Mesenchymal stem cell (in vitro differentiated cells and primary cell): ENCODE data around the gene KLHL29.

Source experiments
- DNase-seq: peaks from one replicate; pipeline ENCODE4 v3.0.0-alpha.2; 2013
- H2AFZ ChIP-seq: one replicate; pipeline ENCODE4 v1.6.1; 2013; ENCODE audit warnings: low read depth, mild to moderate bottlenecking, control low read depth, inconsistent platforms, low read length, moderate library complexity
- H2AK5ac ChIP-seq: 2 replicates; pipeline ENCODE4 v1.6.1; 2013; ENCODE audit warnings: low read length, moderate library complexity, mild to moderate bottlenecking, inconsistent platforms; ENCODE audit not compliant: severe bottlenecking
- H2BK120ac ChIP-seq: one replicate; pipeline ENCODE4 v1.6.1; 2013; ENCODE audit warnings: low read depth, mild to moderate bottlenecking, inconsistent platforms, low read length, moderate library complexity
- H2BK12ac ChIP-seq, 2 experiments: one replicate each; pipeline ENCODE4 v1.6.1; 2013; ENCODE audit warnings: inconsistent platforms in 2 of 2, low read length in 2 of 2, mild to moderate bottlenecking in 2 of 2, moderate library complexity in 2 of 2, control low read depth in 1 of 2
- H2BK15ac ChIP-seq: one replicate; pipeline ENCODE4 v1.6.1; 2013; ENCODE audit warnings: mild to moderate bottlenecking, low read depth, inconsistent platforms; ENCODE audit not compliant: poor library complexity, severe bottlenecking
- H2BK5ac ChIP-seq: 2 replicates; pipeline ENCODE4 v1.6.1; 2013; ENCODE audit warnings: low read depth, mild to moderate bottlenecking, low read length, control low read depth, inconsistent platforms; ENCODE audit not compliant: poor library complexity, severe bottlenecking
- H3K14ac ChIP-seq, 2 experiments: one replicate each; pipeline ENCODE4 v1.6.1; 2013; ENCODE audit warnings: inconsistent platforms in 2 of 2, low read length in 2 of 2, control low read depth in 1 of 2, mild to moderate bottlenecking in 1 of 2, moderate library complexity in 1 of 2
- H3K18ac ChIP-seq, 2 experiments: one replicate each; pipeline ENCODE4 v1.6.1; 2013; ENCODE audit warnings: inconsistent platforms in 2 of 2, low read length in 2 of 2, control low read depth in 1 of 2, low read depth in 1 of 2, mild to moderate bottlenecking in 1 of 2
- H3K23ac ChIP-seq, 2 experiments: one replicate each; pipeline ENCODE4 v1.6.1; 2013; ENCODE audit warnings: inconsistent platforms in 2 of 2, low read length in 2 of 2, mild to moderate bottlenecking in 2 of 2, moderate library complexity in 2 of 2, control low read depth in 1 of 2
- H3K27ac ChIP-seq: 2 replicates; pipeline ENCODE4 v1.5.1; 2013; ENCODE audit warnings: mild to moderate bottlenecking, moderate library complexity, low read length, control low read depth, inconsistent platforms; ENCODE audit not compliant: poor library complexity, severe bottlenecking
- H3K27me3 ChIP-seq, 2 experiments: 2 replicates each; pipeline versions ENCODE4 v1.6.1 to v1.7.0; 2013; ENCODE audit warnings: low read length in 2 of 2, mild to moderate bottlenecking in 2 of 2, moderate library complexity in 2 of 2, control low read depth in 1 of 2, inconsistent platforms in 1 of 2; ENCODE audit not compliant: control insufficient read depth in 1 of 2, insufficient read depth in 1 of 2
- H3K36me3 ChIP-seq, 2 experiments: 2 replicates each; pipeline versions ENCODE4 v1.6.1 to v1.7.0; 2013; ENCODE audit warnings: low read length in 2 of 2, control low read depth in 1 of 2, inconsistent platforms in 1 of 2, low read depth in 1 of 2, mild to moderate bottlenecking in 1 of 2; ENCODE audit not compliant: insufficient read depth in 2 of 2, control insufficient read depth in 1 of 2
- H3K4ac ChIP-seq, 2 experiments: one replicate each; pipeline ENCODE4 v1.6.1; 2013; ENCODE audit warnings: inconsistent platforms in 2 of 2, low read length in 2 of 2, mild to moderate bottlenecking in 2 of 2, moderate library complexity in 2 of 2, control low read depth in 1 of 2, low read depth in 1 of 2
- H3K4me1 ChIP-seq: 2 replicates; pipeline ENCODE4 v1.6.1; 2013; ENCODE audit warnings: low read depth, low read length, control low read depth; ENCODE audit not compliant: control insufficient read depth, insufficient read depth
- H3K4me2 ChIP-seq: 2 replicates; pipeline ENCODE4 v1.6.1; 2013; ENCODE audit warnings: low read length, mild to moderate bottlenecking, inconsistent platforms; ENCODE audit not compliant: poor library complexity, severe bottlenecking
- H3K4me3 ChIP-seq, 2 experiments: 2 replicates each; pipeline versions ENCODE4 v1.5.1 to v1.7.0; 2013; ENCODE audit warnings: low read length in 2 of 2, mild to moderate bottlenecking in 2 of 2, control low read depth in 1 of 2, low read depth in 1 of 2; ENCODE audit not compliant: insufficient read depth in 1 of 2
- H3K79me1 ChIP-seq: replicated peaks from 2 replicates; pipeline ENCODE4 v1.6.1; 2013; ENCODE audit warnings: mild to moderate bottlenecking, control low read depth, low read length, inconsistent platforms; ENCODE audit not compliant: poor library complexity, severe bottlenecking
- H3K9ac ChIP-seq: 2 replicates; pipeline ENCODE4 v1.7.0; 2013; ENCODE audit warnings: mild to moderate bottlenecking, low read length, moderate library complexity
- H3K9me3 ChIP-seq: 2 replicates; pipeline ENCODE4 v1.7.0; 2013; ENCODE audit warnings: mild to moderate bottlenecking, low read length; ENCODE audit not compliant: control insufficient read depth
- H4K8ac ChIP-seq: one replicate; pipeline ENCODE4 v1.6.1; 2013; ENCODE audit warnings: inconsistent platforms, mild to moderate bottlenecking, low read length, moderate library complexity
- H4K91ac ChIP-seq: one replicate; pipeline ENCODE4 v1.6.1; 2013; ENCODE audit warnings: mild to moderate bottlenecking, low read length, inconsistent platforms
- WGBS: methylation state at CpG from one replicate; pipeline ENCODE4 v1.1.7; 2013; ENCODE audit warnings: mixed read lengths; 5-methylcytosine and 5-hydroxymethylcytosine counted together

Gene KLHL29

DNA sequence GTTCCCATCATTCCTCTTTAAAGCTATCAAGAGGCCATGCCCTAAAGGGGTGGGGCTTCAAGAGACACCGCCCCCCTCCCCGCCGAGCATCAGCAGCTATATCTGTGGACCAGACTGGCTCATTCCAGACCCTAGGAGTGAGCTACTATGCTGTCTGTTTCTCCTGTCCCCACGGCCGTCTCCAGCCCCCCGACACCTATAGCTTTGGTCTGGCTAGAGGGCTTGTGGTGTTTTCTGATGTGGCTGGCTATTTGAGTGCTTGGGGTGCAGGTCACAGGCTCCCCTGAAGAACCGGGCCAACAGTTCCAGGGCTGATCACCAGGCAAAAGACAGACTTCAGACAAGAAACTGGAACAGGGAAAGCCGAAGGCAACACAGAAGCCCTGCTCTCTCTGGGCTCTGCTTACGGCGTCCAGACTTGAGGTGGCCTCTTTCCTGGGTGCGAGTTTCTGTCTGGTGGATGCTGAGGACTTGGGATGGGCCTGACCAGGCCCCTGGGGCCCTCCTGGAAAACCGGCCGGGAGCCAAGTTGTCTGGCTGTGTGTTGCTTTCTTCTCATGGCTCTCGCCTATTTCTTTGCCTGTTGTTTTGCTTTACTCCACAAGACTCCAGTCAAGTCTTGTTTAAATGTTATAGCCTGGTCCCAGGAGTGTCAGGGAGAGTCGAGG, 83.6 kb downstream of the KLHL29 start:
- H3K27ac ChIP-seq, result no peak overlapping the region
- H2AFZ ChIP-seq, result no peak overlapping the region
- no peak overlapping the region for H4K8ac ChIP-seq
- no peak overlapping the region for H3K4me2 ChIP-seq
- no peak overlapping the region for H2BK5ac ChIP-seq
- no peak overlapping the region for H2AK5ac ChIP-seq
- H2BK120ac ChIP-seq, result no peak overlapping the region
- H3K14ac ChIP-seq, result no peak overlapping the region
- H3K23ac ChIP-seq, result no peak overlapping the region
- no peak overlapping the region for H4K91ac ChIP-seq
- no peak overlapping the region for H3K4ac ChIP-seq
- H3K9me3 ChIP-seq, result no peaks in the 10 kb centered on the region
- DNase-seq, result no peak
- H2BK12ac ChIP-seq, result no peak overlapping the region
- H3K9ac ChIP-seq, result no peak overlapping the region
- H3K79me1 ChIP-seq, result peaks cover 16% of the 10 kb centered on the region
- no peak overlapping the region for H3K18ac ChIP-seq
- H3K4me1 ChIP-seq, result peaks cover 2% of the 10 kb centered on the region
- H3K36me3 ChIP-seq, result peaks cover 0 to 4% of the 10 kb centered on the region in 2 experiments
- no peaks in the 10 kb centered on the region for H3K27me3 ChIP-seq
- no peak overlapping the region for H2BK15ac ChIP-seq
- H3K4me3 ChIP-seq, result no peak overlapping the region
- 88% methylated on average over 15 of the region's 15 CpGs for WGBS

- Histone ChIP-seq H3K9ac (no peak overlapping the region), H3K14ac (peak overlapping the region in 1 of 2 experiments; percentile 35), H3K4me1 (peaks cover 2% of the 10 kb centered on the region), H3K27ac (no peak overlapping the region), H2BK12ac (peak overlapping the region in 1 of 2 experiments; percentile 33), H3K4me3 (no peak overlapping the region), H2BK15ac (peak overlapping the region; percentile 26), H2AFZ (no peak overlapping the region), H4K8ac (no peak overlapping the region), H3K36me3 (peaks cover 0 to 4% of the 10 kb centered on the region in 2 experiments), H3K27me3 (no peaks in the 10 kb centered on the region), H2BK5ac (no peak overlapping the region), H3K18ac (no peak overlapping the region), H2BK120ac (no peak overlapping the region), H4K91ac (no peak overlapping the region), H3K23ac (no peak overlapping the region), H3K4me2 (no peak overlapping the region), H3K79me1 (peaks cover 15% of the 10 kb centered on the region), H3K9me3 (no peaks in the 10 kb centered on the region), H3K4ac (no peak overlapping the region), H2AK5ac (no peak overlapping the region)
- WGBS, result 94% methylated on average over 10 of the region's 10 CpGs
- no peak for DNase-seq
Observed at GRCh38 chr2:23469142-23469540, 84.2 kb downstream of the KLHL29 start.

GRCh38 chr2:23475036-23475435, 90.1 kb downstream of the KLHL29 start:
- Histone ChIP-seq H4K8ac (no peak overlapping the region), H3K4me3 (no peak overlapping the region)
- 56% methylated on average over 4 of the region's 4 CpGs for WGBS

DNA sequence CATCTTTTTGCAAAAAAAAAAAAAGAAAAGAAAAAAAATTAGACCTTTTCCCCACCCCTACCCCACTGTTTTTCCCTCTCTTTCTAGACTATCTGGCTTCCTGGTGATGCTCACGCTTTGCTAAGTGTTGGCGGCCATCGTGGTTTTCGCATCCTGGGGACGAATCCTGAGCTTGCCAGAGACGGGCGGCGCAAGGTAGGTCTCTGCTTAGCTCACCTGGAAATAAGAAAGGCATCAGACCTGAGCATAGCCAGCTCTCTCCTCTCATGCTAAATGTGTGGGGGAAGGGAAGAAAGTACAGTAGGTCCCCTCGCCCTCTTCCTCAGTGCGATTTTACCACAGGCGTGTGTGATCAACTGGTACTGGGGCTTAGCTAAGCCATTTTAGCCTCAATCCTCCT, 90.5 kb downstream of the KLHL29 start:
- Histone ChIP-seq H2BK120ac (no peak overlapping the region), H3K23ac (no peak overlapping the region)

More at GRCh38 chr2:23475036-23475435, 90.1 kb downstream of the KLHL29 start:
- no peak overlapping the region for H2BK15ac ChIP-seq
- peaks cover 2% of the 10 kb centered on the region for H3K79me1 ChIP-seq
- no peak overlapping the region for H3K9ac ChIP-seq
- no peak overlapping the region for H3K18ac ChIP-seq
- no peak overlapping the region for H2AK5ac ChIP-seq
- H3K23ac ChIP-seq, result no peak overlapping the region
- H3K27me3 ChIP-seq, result no peaks in the 10 kb centered on the region
- H3K14ac ChIP-seq, result no peak overlapping the region
- H3K9me3 ChIP-seq, result no peaks in the 10 kb centered on the region
- no peak for DNase-seq
- H3K27ac ChIP-seq, result no peak overlapping the region
- no peak overlapping the region for H4K91ac ChIP-seq
- H2BK5ac ChIP-seq, result no peak overlapping the region
- H3K4me1 ChIP-seq, result peaks cover 5% of the 10 kb centered on the region
- no peak overlapping the region for H3K4me2 ChIP-seq
- H2AFZ ChIP-seq, result no peak overlapping the region
- no peak overlapping the region for H2BK12ac ChIP-seq
- peaks cover 4 to 20% of the 10 kb centered on the region in 2 experiments for H3K36me3 ChIP-seq
- no peak overlapping the region for H3K4ac ChIP-seq
- no peak overlapping the region for H2BK120ac ChIP-seq

More for the DNA sequence above, 90.5 kb downstream of the KLHL29 start:
- no peak overlapping the region for H2BK5ac ChIP-seq
- 84% methylated on average over 11 of the region's 11 CpGs for WGBS
- no peak for DNase-seq
- no peak overlapping the region for H3K14ac ChIP-seq
- no peak overlapping the region for H3K9ac ChIP-seq
- no peak overlapping the region for H2AFZ ChIP-seq
- H3K4ac ChIP-seq, result no peak overlapping the region
- H3K4me1 ChIP-seq, result peaks cover 5% of the 10 kb centered on the region
- peaks cover 4 to 20% of the 10 kb centered on the region in 2 experiments for H3K36me3 ChIP-seq
- H2BK15ac ChIP-seq, result no peak overlapping the region
- H4K8ac ChIP-seq, result no peak overlapping the region
- no peak overlapping the region for H3K4me3 ChIP-seq
- no peak overlapping the region for H2AK5ac ChIP-seq
- no peaks in the 10 kb centered on the region for H3K9me3 ChIP-seq
- H3K4me2 ChIP-seq, result no peak overlapping the region
- no peak overlapping the region for H3K18ac ChIP-seq
- H3K27me3 ChIP-seq, result no peaks in the 10 kb centered on the region
- no peak overlapping the region for H3K27ac ChIP-seq
- no peak overlapping the region for H2BK12ac ChIP-seq
- peaks cover 2% of the 10 kb centered on the region for H3K79me1 ChIP-seq
- no peak overlapping the region for H4K91ac ChIP-seq
